ENCODE data around the gene CNIH4.

DNA sequence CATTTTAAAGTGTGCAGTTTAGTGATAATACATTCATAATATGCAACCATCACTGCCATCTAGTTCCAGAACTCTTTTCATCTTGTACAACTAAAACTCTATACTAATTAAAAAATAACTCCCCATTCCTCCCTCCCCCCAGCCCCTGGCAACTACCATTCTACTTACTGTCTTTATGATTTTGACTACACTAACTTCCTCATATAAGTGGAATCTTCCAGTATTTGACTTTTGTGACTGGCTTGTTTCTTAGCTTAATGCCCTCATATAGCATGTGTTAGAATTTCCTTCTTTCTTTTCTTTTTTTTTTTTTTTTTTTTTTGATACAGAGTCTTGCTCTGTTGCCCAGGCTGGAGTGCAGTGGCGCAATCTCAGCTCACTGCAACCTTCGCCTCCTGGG lies 25.4 kb upstream of the CNIH4 start:
- TF ChIP-seq ZFP3 (tag by site-specific recombination; IDR thresholded peaks at IDR 0.05; ENCODE audit: low read depth) (no peak), ZNF175 (tag by site-specific recombination; IDR thresholded peaks at IDR 0.05) (no peak), YY1 (tag by site-specific recombination; IDR thresholded peaks at IDR 0.05) (no peak), ZNF530 (tag by site-specific recombination; IDR thresholded peaks at IDR 0.05; ENCODE audit: low read depth) (no peak), ZBTB1 (tag by site-specific recombination; IDR thresholded peaks at IDR 0.05) (no peak)

Data from HEK293 (cell line).